Dedifferentiated amniotic fluid mesenchymal stem cell (primary cell): ENCODE measurements around the gene TIGD1.

ENCODE experiments used
- DNase-seq: peaks from one replicate; pipeline ENCODE4 v3.0.0-alpha.2; 2016; ENCODE audit errors: extremely low spot score

Gene TIGD1

GRCh38 chr2:232523682-232524597 is 26.4 kb downstream of the TIGD1 start:
- no peak for DNase-seq

- no peak for DNase-seq
These were observed 27.0 kb downstream of the TIGD1 start for GRCh38 chr2:232523402-232523681.

GRCh38 chr2:232522623-232523401 is 27.5 kb downstream of the TIGD1 start:
- no peak for DNase-seq

GRCh38 chr2:232521959-232522622 is 28.3 kb downstream of the TIGD1 start:
- DNase-seq = no peak

- DNase-seq = no peak
These were observed 29.3 kb downstream of the TIGD1 start for GRCh38 chr2:232521098-232521497.

- DNase-seq = no peak
These were observed 29.9 kb downstream of the TIGD1 start for GRCh38 chr2:232520489-232520888.

- no peak for DNase-seq
These were observed 30.5 kb downstream of the TIGD1 start, which contains the start of gene PRSS56 for GRCh38 chr2:232519581-232520438. Gene PRSS56 (plus strand): TSS chr2:232520388. CDS start chr2:232520599, 211 bp downstream.

- no peak for DNase-seq
These were observed 31.5 kb downstream of the TIGD1 start for GRCh38 chr2:232518844-232519243.

- no peak for DNase-seq
These were observed 33.8 kb downstream of the TIGD1 start for GRCh38 chr2:232516551-232516950.

GRCh38 chr2:232515639-232516038 is 34.7 kb downstream of the TIGD1 start:
- DNase-seq = no peak

- DNase-seq = no peak
These were observed 37.0 kb downstream of the TIGD1 start for GRCh38 chr2:232513353-232513752.

- no peak for DNase-seq
These were observed 37.8 kb downstream of the TIGD1 start for GRCh38 chr2:232512602-232513001.

GRCh38 chr2:232511336-232511890 is 38.9 kb downstream of the TIGD1 start:
- DNase-seq = no peak

- no peak for DNase-seq
These were observed 42.1 kb downstream of the TIGD1 start for GRCh38 chr2:232508251-232508650.

GRCh38 chr2:232506709-232507108 is 43.6 kb downstream of the TIGD1 start:
- DNase-seq = no peak

- DNase-seq = no peak
These were observed 44.5 kb downstream of the TIGD1 start for GRCh38 chr2:232505856-232506255.

GRCh38 chr2:232504438-232504837 is 45.9 kb downstream of the TIGD1 start:
- DNase-seq = no peak

- no peak for DNase-seq
These were observed 46.5 kb downstream of the TIGD1 start for GRCh38 chr2:232503809-232504323.

- DNase-seq = no peak
These were observed 47.2 kb downstream of the TIGD1 start for GRCh38 chr2:232502911-232503808.

GRCh38 chr2:232502511-232502910 is 47.8 kb downstream of the TIGD1 start:
- no peak for DNase-seq
